Right lobe of liver (tissue), 4 donors: ENCODE measurements around the gene CA12.

ENCODE experiments used
- POLR2A ChIP-seq: fragments of 450-650 bp; IDR thresholded peaks from one replicate; pipeline ENCODE4 v1.6.1; 2017; ENCODE audit warnings: antibody characterized with exemption, mild to moderate bottlenecking
- TF ChIP-seq, protein P1 (sequence below), 4 donors: fragments of 200-600 bp in 3 of 4; fragments of 450-650 bp in 1 of 4; IDR thresholded peaks; one replicate each; pipeline versions ENCODE4 v1.5.1 to v1.8.0; 2016 to 2022; ENCODE audit warnings: antibody characterized with exemption in 4 of 4, mild to moderate bottlenecking in 2 of 4
- donor health status: DM: no; HTN: no; CAD: no.
- donor health status: DM: no; HTN: no; CAD: no.
- donor health status: DM: no; HTN: yes; CAD: no.

DNA sequence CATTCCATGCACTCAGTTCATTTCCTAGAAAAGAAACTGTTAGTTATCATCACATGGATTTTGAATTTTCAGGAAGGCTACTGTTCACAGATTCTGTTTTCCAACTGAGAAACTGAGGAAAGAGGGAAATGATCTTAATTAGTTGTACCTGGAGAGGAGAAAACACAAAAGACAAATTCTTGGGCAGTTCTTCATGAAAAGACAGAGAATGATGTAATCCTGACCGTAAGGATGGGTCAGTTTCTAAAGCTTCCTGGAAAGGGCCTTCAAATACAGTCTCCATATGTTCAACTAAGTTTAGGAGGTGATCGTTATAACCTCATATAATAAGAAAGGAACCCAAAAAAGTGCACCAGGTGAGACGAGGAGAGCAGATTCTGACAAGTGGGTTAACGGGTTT is 44.6 kb downstream of the CA12 start:
- TF ChIP-seq, protein P1, sequence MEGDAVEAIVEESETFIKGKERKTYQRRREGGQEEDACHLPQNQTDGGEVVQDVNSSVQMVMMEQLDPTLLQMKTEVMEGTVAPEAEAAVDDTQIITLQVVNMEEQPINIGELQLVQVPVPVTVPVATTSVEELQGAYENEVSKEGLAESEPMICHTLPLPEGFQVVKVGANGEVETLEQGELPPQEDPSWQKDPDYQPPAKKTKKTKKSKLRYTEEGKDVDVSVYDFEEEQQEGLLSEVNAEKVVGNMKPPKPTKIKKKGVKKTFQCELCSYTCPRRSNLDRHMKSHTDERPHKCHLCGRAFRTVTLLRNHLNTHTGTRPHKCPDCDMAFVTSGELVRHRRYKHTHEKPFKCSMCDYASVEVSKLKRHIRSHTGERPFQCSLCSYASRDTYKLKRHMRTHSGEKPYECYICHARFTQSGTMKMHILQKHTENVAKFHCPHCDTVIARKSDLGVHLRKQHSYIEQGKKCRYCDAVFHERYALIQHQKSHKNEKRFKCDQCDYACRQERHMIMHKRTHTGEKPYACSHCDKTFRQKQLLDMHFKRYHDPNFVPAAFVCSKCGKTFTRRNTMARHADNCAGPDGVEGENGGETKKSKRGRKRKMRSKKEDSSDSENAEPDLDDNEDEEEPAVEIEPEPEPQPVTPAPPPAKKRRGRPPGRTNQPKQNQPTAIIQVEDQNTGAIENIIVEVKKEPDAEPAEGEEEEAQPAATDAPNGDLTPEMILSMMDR (IDR thresholded peaks at IDR 0.05), result no peak
- TF ChIP-seq POLR2A, result no peak
